AG10803 (cell line): ENCODE results near the gene RSPH1.

Experiments
- DNase-seq: peaks from one replicate; pipeline ENCODE4 v3.0.0; 2010; ENCODE audit warnings: low read depth
- H3K4me3 ChIP-seq: 2 replicates; pipeline ENCODE4 v1.5.1; 2011; ENCODE audit warnings: mild to moderate bottlenecking, low read length, control low read depth
- TF ChIP-seq, protein P1 (sequence below): conservative IDR thresholded peaks from 2 replicates; pipeline ENCODE4 v1.5.1; 2011; ENCODE audit warnings: mild to moderate bottlenecking, low read length, control low read depth, inconsistent platforms

The RSPH1 gene

DNA sequence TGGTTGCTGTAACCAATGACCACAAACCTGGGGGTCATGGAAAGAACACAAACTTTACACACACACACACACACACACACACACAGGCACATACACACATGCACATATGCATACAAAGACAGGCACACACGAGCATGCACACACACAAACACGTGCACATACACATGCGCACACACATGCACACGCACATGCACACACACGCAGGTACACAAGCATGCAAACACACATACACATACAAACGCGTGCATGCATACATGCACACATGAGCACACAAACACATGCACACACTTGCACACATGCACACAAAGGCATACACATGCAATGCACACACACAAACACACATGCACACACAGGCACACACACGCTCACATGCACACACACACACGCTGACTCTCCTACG is 48.3 kb downstream of the RSPH1 start:
- no peak overlapping the region for H3K4me3 ChIP-seq
- DNase-seq = no peak
- TF ChIP-seq, protein P1, sequence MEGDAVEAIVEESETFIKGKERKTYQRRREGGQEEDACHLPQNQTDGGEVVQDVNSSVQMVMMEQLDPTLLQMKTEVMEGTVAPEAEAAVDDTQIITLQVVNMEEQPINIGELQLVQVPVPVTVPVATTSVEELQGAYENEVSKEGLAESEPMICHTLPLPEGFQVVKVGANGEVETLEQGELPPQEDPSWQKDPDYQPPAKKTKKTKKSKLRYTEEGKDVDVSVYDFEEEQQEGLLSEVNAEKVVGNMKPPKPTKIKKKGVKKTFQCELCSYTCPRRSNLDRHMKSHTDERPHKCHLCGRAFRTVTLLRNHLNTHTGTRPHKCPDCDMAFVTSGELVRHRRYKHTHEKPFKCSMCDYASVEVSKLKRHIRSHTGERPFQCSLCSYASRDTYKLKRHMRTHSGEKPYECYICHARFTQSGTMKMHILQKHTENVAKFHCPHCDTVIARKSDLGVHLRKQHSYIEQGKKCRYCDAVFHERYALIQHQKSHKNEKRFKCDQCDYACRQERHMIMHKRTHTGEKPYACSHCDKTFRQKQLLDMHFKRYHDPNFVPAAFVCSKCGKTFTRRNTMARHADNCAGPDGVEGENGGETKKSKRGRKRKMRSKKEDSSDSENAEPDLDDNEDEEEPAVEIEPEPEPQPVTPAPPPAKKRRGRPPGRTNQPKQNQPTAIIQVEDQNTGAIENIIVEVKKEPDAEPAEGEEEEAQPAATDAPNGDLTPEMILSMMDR = no peak

DNA sequence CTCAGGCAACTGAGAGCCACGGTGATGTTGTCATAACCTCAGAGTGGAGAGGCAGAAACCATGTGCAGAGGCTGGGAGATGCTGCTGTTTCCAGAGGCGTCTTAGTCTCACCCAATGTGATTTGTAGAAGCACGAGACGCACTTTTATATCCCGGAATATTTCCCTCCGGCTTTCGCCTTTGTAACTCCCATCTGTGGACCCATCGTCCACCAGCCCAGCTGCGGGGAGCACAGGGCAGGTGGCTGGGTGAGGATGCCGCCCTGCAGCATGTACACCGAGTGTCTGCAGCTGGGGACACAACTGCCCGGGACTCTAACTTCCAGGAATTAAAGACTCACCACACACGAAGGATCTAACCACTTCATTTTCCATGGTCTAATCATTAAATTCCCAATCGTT is 48.8 kb downstream of the RSPH1 start:
- DNase-seq = no peak
- H3K4me3 ChIP-seq = no peak overlapping the region
- TF ChIP-seq, protein P1 = no peak

- DNase-seq = no peak
- no peak overlapping the region for H3K4me3 ChIP-seq
- TF ChIP-seq, protein P1 = no peak
Measured at GRCh38 chr21:42446531-42446930, 49.5 kb downstream of the RSPH1 start.

DNA sequence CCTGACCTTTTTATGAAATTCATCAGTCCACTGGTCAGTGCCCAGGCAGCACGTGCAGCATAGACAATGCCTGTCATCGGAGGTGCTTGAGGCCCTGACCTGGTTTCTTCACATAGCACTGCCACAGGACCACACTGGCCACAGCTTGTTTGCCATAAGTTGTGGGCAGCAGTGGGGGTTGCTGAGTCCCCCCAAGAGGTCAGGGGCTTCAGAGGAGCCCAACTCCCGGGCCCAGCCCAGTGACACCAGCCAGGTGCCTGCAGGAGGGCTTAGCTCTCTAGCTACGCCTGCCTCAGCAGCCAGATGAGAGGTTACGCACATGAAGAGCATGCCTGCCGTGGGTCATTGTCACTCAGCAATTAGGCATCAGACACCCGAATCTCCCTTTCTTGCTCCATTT is 50.7 kb downstream of the RSPH1 start:
- DNase-seq = no peak
- H3K4me3 ChIP-seq = no peak overlapping the region
- TF ChIP-seq, protein P1 = no peak

- no peak overlapping the region for H3K4me3 ChIP-seq
- TF ChIP-seq, protein P1 = no peak
- DNase-seq = no peak
Measured at GRCh38 chr21:42444745-42445059, 51.3 kb downstream of the RSPH1 start.

DNA sequence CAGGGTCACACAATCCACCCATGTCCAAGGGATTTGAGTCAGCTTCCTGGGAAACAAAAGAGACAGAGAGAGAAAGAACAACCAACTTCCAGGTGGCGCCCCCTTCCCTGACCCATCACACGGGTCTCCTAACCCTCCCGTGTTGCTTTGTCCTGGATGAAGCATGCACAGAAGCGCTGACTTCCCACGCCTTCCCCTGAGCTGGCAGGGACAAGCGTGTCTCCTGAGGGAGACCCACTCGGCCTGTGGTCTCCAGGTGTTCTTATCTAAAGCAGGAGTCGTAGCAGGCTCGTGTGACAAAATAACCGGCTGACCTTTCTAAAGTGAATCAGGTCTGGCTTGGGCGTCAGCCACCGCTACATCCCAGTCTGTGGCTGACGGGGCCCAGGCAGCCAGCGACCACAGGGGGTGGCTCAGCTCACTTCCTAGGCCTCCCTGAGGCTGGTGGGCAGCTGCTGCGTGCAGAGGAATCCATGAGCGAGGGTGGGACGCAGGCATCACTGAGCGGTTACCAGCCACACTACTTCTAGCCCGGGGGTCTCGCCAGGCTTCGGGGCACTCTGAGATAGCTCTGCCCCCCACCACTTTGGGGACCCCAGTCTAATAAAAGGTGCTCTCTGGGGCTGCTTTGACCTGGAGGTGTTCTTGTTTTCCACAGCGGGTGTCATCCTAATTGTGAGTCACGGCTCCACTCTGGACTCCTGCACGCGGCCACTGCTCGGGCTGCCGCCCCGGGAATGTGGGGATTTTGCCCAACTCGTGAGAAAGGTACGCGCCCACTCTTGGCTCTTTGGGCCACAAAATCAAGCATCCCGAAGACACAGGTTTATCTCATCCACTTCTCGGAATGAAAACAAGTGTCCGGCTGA is 51.9 kb downstream of the RSPH1 start:
- H3K4me3 ChIP-seq = no peak overlapping the region
- no peak for DNase-seq
- TF ChIP-seq, protein P1 = no peak

- TF ChIP-seq, protein P1 = no peak
- H3K4me3 ChIP-seq = no peak overlapping the region
- DNase-seq = no peak
Measured at GRCh38 chr21:42443181-42443785, 52.7 kb downstream of the RSPH1 start.
